Measurements from ENCODE around the gene ZKSCAN5. TPM values are rescaled to one million over a fixed set of nuclear protein-coding genes. Genes with fewer than 3 reads are reported as not detected.

The ZKSCAN5 gene
- 4.4 and 9.4 TPM in 2 replicates for total RNA-seq (2014; rRNA removed; shearing (Covaris generic); ENCODE audit: low replicate concordance)

- DNase-seq: peak; percentile 97
- H3K27me3 ChIP-seq: no peaks in the 10 kb centered on the region
- H3K4me3 ChIP-seq: peak within 1 kb of the TSS; percentile 73
- peaks cover 3% of the 10 kb centered on the region; the same call in 1 of the 2 replicates for H3K36me3 ChIP-seq
- H3K9me3 ChIP-seq: no peaks in the 10 kb centered on the region
Observed at GRCh38 chr7:99504603-99505323, at the start of gene ZKSCAN5. Gene ZKSCAN5, plus strand, starts transcription at chr7:99504662. Its CDS starts 1,383 bp downstream, at chr7:99506045.

- Histone ChIP-seq H3K9me3 (no peaks in the 10 kb centered on the region), H3K36me3 (peaks cover 13% of the 10 kb centered on the region), H3K4me3 (no peak overlapping the region), H3K27me3 (no peaks in the 10 kb centered on the region)
- DNase-seq: no peak
Observed at GRCh38 chr7:99455874-99456273, 48.6 kb upstream of the ZKSCAN5 start.

GRCh38 chr7:99456288-99456687, 48.2 kb upstream of the ZKSCAN5 start:
- DNase-seq: no peak
- Histone ChIP-seq H3K36me3 (peaks cover 13% of the 10 kb centered on the region), H3K27me3 (no peaks in the 10 kb centered on the region), H3K9me3 (no peaks in the 10 kb centered on the region), H3K4me3 (no peak overlapping the region)

- Histone ChIP-seq H3K36me3 (peaks cover 13% of the 10 kb centered on the region), H3K27me3 (no peaks in the 10 kb centered on the region), H3K9me3 (no peaks in the 10 kb centered on the region), H3K4me3 (no peak overlapping the region)
- no peak for DNase-seq
Observed at GRCh38 chr7:99457050-99457649, 47.3 kb upstream of the ZKSCAN5 start.

GRCh38 chr7:99457650-99458493, 46.6 kb upstream of the ZKSCAN5 start:
- Histone ChIP-seq H3K4me3 (no peak overlapping the region), H3K9me3 (no peaks in the 10 kb centered on the region), H3K27me3 (no peaks in the 10 kb centered on the region), H3K36me3 (peaks cover 15% of the 10 kb centered on the region)
- no peak for DNase-seq

- no peak overlapping the region for H3K4me3 ChIP-seq
- peaks cover 21% of the 10 kb centered on the region for H3K36me3 ChIP-seq
- no peak for DNase-seq
- H3K27me3 ChIP-seq: no peaks in the 10 kb centered on the region
- no peaks in the 10 kb centered on the region for H3K9me3 ChIP-seq
Observed at GRCh38 chr7:99459087-99459486, 45.4 kb upstream of the ZKSCAN5 start.

- no peak for DNase-seq
- Histone ChIP-seq H3K9me3 (no peaks in the 10 kb centered on the region), H3K27me3 (no peaks in the 10 kb centered on the region), H3K4me3 (no peak overlapping the region), H3K36me3 (peaks cover 22% of the 10 kb centered on the region)
Observed at GRCh38 chr7:99460651-99461050, 43.8 kb upstream of the ZKSCAN5 start.

- Histone ChIP-seq H3K36me3 (peaks cover 22% of the 10 kb centered on the region), H3K4me3 (no peak overlapping the region), H3K9me3 (no peaks in the 10 kb centered on the region), H3K27me3 (no peaks in the 10 kb centered on the region)
- DNase-seq: no peak
Observed at GRCh38 chr7:99461221-99461620, 43.2 kb upstream of the ZKSCAN5 start.

- Histone ChIP-seq H3K27me3 (no peaks in the 10 kb centered on the region), H3K4me3 (peak overlapping the region; percentile 80), H3K9me3 (no peaks in the 10 kb centered on the region), H3K36me3 (peaks cover 9% of the 10 kb centered on the region)
- no peak for DNase-seq
Observed at GRCh38 chr7:99465421-99465768, 39.1 kb upstream of the ZKSCAN5 start.

GRCh38 chr7:99468336-99468918, 36.0 kb upstream of the ZKSCAN5 start:
- H3K36me3 ChIP-seq: peaks cover 5% of the 10 kb centered on the region
- no peaks in the 10 kb centered on the region for H3K9me3 ChIP-seq
- H3K27me3 ChIP-seq: no peaks in the 10 kb centered on the region
- no peak for DNase-seq
- H3K4me3 ChIP-seq: no peak overlapping the region

GRCh38 chr7:99469381-99470065, 34.9 kb upstream of the ZKSCAN5 start:
- DNase-seq: no peak
- H3K9me3 ChIP-seq: no peaks in the 10 kb centered on the region
- H3K27me3 ChIP-seq: no peaks in the 10 kb centered on the region
- H3K36me3 ChIP-seq: no peaks in the 10 kb centered on the region
- no peak overlapping the region for H3K4me3 ChIP-seq

GRCh38 chr7:99472561-99473314, 31.7 kb upstream of the ZKSCAN5 start, which contains the start of gene ZNF789:
Gene ZNF789, plus strand, starts transcription at chr7:99472890. Its CDS starts 3,567 bp downstream, at chr7:99476457.
- Histone ChIP-seq H3K36me3 (no peaks in the 10 kb centered on the region), H3K4me3 (peak within 1 kb of the TSS; percentile 89), H3K27me3 (no peaks in the 10 kb centered on the region), H3K9me3 (no peaks in the 10 kb centered on the region)
- peak; percentile 96 for DNase-seq

GRCh38 chr7:99473315-99473596, 31.2 kb upstream of the ZKSCAN5 start:
- H3K4me3 ChIP-seq: peak overlapping the region; percentile 89
- no peaks in the 10 kb centered on the region for H3K27me3 ChIP-seq
- no peaks in the 10 kb centered on the region for H3K9me3 ChIP-seq
- DNase-seq: no peak
- H3K36me3 ChIP-seq: no peaks in the 10 kb centered on the region

- no peak for DNase-seq
- H3K9me3 ChIP-seq: no peaks in the 10 kb centered on the region
- H3K36me3 ChIP-seq: no peaks in the 10 kb centered on the region
- H3K4me3 ChIP-seq: no peak overlapping the region
- H3K27me3 ChIP-seq: no peaks in the 10 kb centered on the region
Observed at GRCh38 chr7:99476107-99476506, 28.4 kb upstream of the ZKSCAN5 start.

GRCh38 chr7:99478464-99479440, 25.7 kb upstream of the ZKSCAN5 start:
- Histone ChIP-seq H3K36me3 (no peaks in the 10 kb centered on the region), H3K27me3 (no peaks in the 10 kb centered on the region), H3K9me3 (no peaks in the 10 kb centered on the region), H3K4me3 (no peak overlapping the region)
- no peak for DNase-seq
